ENCODE data around the gene UBE2O.
"Not testable (repeated sequence)": the region's sequence is repeated elsewhere in the genome, so short reads cannot be mapped to it uniquely, and the experiment has no call there.

The UBE2O gene

GRCh38 chr17:76367642-76368041 lies 85.3 kb downstream of the UBE2O start:
- no peak for DNase-seq

GRCh38 chr17:76366247-76366646 lies 86.7 kb downstream of the UBE2O start:
- DNase-seq, result no peak

- no peak for DNase-seq
Observed at GRCh38 chr17:76365256-76365903, 87.6 kb downstream of the UBE2O start.

GRCh38 chr17:76363107-76363842 lies 89.7 kb downstream of the UBE2O start:
- no peak for DNase-seq

GRCh38 chr17:76360461-76360860 lies 92.5 kb downstream of the UBE2O start:
- DNase-seq, result no peak

GRCh38 chr17:76359776-76360175 lies 93.2 kb downstream of the UBE2O start:
- not testable (repeated sequence) for DNase-seq

- DNase-seq, result no peak
Observed at GRCh38 chr17:76359375-76359774, 93.6 kb downstream of the UBE2O start.

- DNase-seq, result no peak
Observed at GRCh38 chr17:76357597-76358158, 95.3 kb downstream of the UBE2O start.

- no peak for DNase-seq
Observed at GRCh38 chr17:76356803-76357456, 96.0 kb downstream of the UBE2O start.

GRCh38 chr17:76354747-76355310 lies 98.1 kb downstream of the UBE2O start:
- no peak for DNase-seq

GRCh38 chr17:76354317-76354729 lies 98.6 kb downstream of the UBE2O start:
- no peak for DNase-seq

- peak; percentile 98 to 99 for DNase-seq
Observed at GRCh38 chr17:76353599-76354316, 99.2 kb downstream of the UBE2O start, which contains the start of gene PRPSAP1. Gene PRPSAP1 (minus strand): TSS chr17:76353916. CDS start chr17:76353703, 213 bp downstream.

- peak in 1 of 2 experiments; percentile 45 for DNase-seq
Observed at GRCh38 chr17:76353004-76353598, 99.9 kb downstream of the UBE2O start.

- no peak for DNase-seq
Observed at GRCh38 chr17:76351526-76352071, 101.4 kb downstream of the UBE2O start.

GRCh38 chr17:76350463-76350862 lies 102.5 kb downstream of the UBE2O start:
- no peak for DNase-seq

GRCh38 chr17:76346936-76347335 lies 106.0 kb downstream of the UBE2O start:
- not testable (repeated sequence) for DNase-seq

- DNase-seq, result no peak
Observed at GRCh38 chr17:76345377-76345974, 107.5 kb downstream of the UBE2O start.

- DNase-seq, result no peak
Observed at GRCh38 chr17:76343106-76343505, 109.8 kb downstream of the UBE2O start.

GRCh38 chr17:76341301-76341700 lies 111.7 kb downstream of the UBE2O start:
- DNase-seq, result no peak

Data from NCI-H524 (cell line).